Panc1 (cell line): Measurements from ENCODE around the gene SUN1. TPM values are rescaled to one million over a fixed set of nuclear protein-coding genes. Genes with fewer than 3 reads are reported as not detected.
"Not testable (repeated sequence)": the region's sequence is repeated elsewhere in the genome, so short reads cannot be mapped to it uniquely, and the experiment has no call there.

ENCODE experiments used
- ATAC-seq: fragments of 200-7000 bp; cut with Tn5 transposase; 2 replicates; pipeline ENCODE4 v1.9.1; 2020; ENCODE audit warnings: mild to moderate bottlenecking, moderate library complexity
- BruUV-seq: library from RNA; stranded (reverse); fragments of 400-500 nt; replicated peaks from 2 replicates; lab custom pipeline; 2021; lab: Mats Ljungman, UMichigan
- CTCF ChIA-PET: fragments of 300-600 bp; sonication (Branson Sonifier 250); formaldehyde crosslinking; loops from one replicate; lab custom pipeline; 2022; ENCODE audit warnings: antibody characterized with exemption; lab: Charles Lee
- POLR2A ChIA-PET: fragments of 300-600 bp; sonication (Branson Sonifier 250); formaldehyde crosslinking; loops from one replicate; lab custom pipeline; 2022; ENCODE audit warnings: antibody characterized with exemption; lab: Charles Lee
- DNase-seq: peaks from one replicate; pipeline ENCODE4 v3.0.0-alpha.2; 2010; ENCODE audit warnings: low read depth, low spot score
- H3K27ac ChIP-seq: 2 replicates; pipeline ENCODE4 v1.5.1; 2011; ENCODE audit warnings: mild to moderate bottlenecking, low read length, inconsistent platforms
- H3K27me3 ChIP-seq: fragments of 200-500 bp; sonication (Bioruptor generic); 2 replicates; pipeline ENCODE4 v1.6.0; 2014; ENCODE audit warnings: low read length, inconsistent platforms; ENCODE audit not compliant: control insufficient read depth, insufficient read depth
- H3K36me3 ChIP-seq: fragments of 200-500 bp; sonication (Bioruptor generic); 2 replicates; pipeline ENCODE4 v1.5.1; 2014; ENCODE audit warnings: inconsistent platforms, mild to moderate bottlenecking, low read length, moderate library complexity; ENCODE audit not compliant: control insufficient read depth, insufficient read depth
- H3K4me1 ChIP-seq: 2 replicates; pipeline ENCODE4 v1.5.1; 2011; ENCODE audit warnings: inconsistent platforms, mild to moderate bottlenecking, low read length, moderate library complexity; ENCODE audit not compliant: control insufficient read depth, insufficient read depth
- H3K4me3 ChIP-seq, 2 experiments: 2 replicates each; pipeline ENCODE4 v1.5.1; 2011 to 2012; ENCODE audit warnings: low read depth in 2 of 2, low read length in 2 of 2, mild to moderate bottlenecking in 2 of 2, inconsistent platforms in 1 of 2, moderate library complexity in 1 of 2
- H3K9me3 ChIP-seq: fragments of 200-500 bp; sonication (Bioruptor generic); 2 replicates; pipeline ENCODE4 v1.5.1; 2014; ENCODE audit warnings: low read depth, mild to moderate bottlenecking, inconsistent platforms, low read length, moderate library complexity; ENCODE audit not compliant: control insufficient read depth, insufficient read depth
- POLR2AphosphoS5 ChIP-seq: IDR thresholded peaks from 2 replicates; pipeline ENCODE4 v1.6.1; 2012; ENCODE audit warnings: mild to moderate bottlenecking, low read depth, low read length, moderate library complexity
- SIN3A ChIP-seq: IDR thresholded peaks from 2 replicates; pipeline ENCODE4 v1.6.1; 2012; ENCODE audit warnings: low read depth, mild to moderate bottlenecking, low read length, moderate library complexity, borderline replicate concordance; ENCODE audit not compliant: insufficient read depth
- TCF7L2 ChIP-seq: IDR thresholded peaks from 2 replicates; pipeline ENCODE4 v1.6.1; 2011; ENCODE audit warnings: mild to moderate bottlenecking, low read depth, low read length, inconsistent platforms
- in situ Hi-C: cut with HindIII; loops from 2 replicates; pipeline ENCODE4 v1.10.0; 2016; ENCODE audit warnings: low sequenced_read_pairs, low pct_unique_long_range_greater_than_20kb
- intact Hi-C: fragments of 100-400 bp; cut with micrococcal nuclease; formaldehyde crosslinking; loops from one replicate; pipeline ENCODE4 v1.10.0; 2022; ENCODE audit not compliant: unreplicated experiment
- total RNA-seq: library from RNA; stranded (reverse); gene quantifications from one replicate; pipeline ENCODE4 v1.2.1, GENCODE V29; 2021; ENCODE audit not compliant: unreplicated experiment
- TF ChIP-seq, protein P1 (sequence below), 2 experiments: IDR thresholded peaks; 2 replicates each; pipeline ENCODE4 v1.6.1; 2011 to 2012; ENCODE audit warnings: low read depth in 2 of 2, control low read depth in 1 of 2, low read length in 1 of 2, mild to moderate bottlenecking in 1 of 2, moderate library complexity in 1 of 2; ENCODE audit not compliant: insufficient read depth in 1 of 2
- TF ChIP-seq, protein P2 (sequence below): fragments of 450-650 bp; IDR thresholded peaks from 2 replicates; pipeline ENCODE4 v1.5.1; 2017; ENCODE audit warnings: mild to moderate bottlenecking

SUN1 gene
- total RNA-seq, 1 experiment from 2014 or later, result 244 TPM

DNA sequence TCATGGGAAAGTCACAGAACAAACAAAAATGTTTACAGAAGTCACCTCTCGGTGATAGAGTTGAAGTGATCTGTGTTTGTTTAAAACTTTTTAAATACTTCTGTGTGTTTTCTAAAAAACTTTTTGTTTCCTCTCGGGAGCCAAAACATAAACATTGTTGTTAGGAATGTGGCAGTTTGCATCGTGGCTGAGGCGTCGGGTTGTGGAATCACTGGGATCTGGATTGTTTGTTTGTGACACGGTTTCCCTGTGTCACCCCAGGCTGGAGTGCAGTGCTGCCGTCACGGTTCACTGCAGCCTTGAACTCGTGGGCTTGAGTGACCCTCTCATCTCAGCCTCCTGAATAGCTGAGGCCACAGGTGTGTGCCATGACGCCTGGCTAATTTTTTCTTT is 29.0 kb upstream of the SUN1 start:
- in situ Hi-C loops (no loop called here), intact Hi-C loops (no loop called here)
- CTCF ChIA-PET, result no interaction called here

DNA sequence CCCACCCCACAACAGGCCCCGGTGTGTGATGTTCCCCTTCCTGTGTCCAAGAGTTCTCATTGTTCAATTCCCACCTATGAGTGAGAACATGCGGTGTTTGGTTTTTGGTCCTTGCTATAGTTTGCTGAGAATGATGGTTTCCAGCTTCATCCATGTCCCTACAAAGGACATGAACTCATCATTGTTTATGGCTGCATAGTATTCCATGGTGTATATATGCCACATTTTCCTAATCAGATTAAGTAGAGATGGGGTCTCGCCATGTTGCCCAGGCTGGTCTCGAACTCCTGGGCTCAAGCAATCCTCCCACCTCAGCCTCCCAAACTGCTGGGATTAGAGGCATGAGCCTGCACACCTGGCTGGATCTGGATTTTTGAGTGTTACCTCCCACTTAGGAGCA is 28.5 kb upstream of the SUN1 start:
- POLR2A ChIA-PET, ATAC-seq, H3K27me3 ChIP-seq, BruUV-seq, H3K4me1 ChIP-seq, intact Hi-C loops, H3K36me3 ChIP-seq, H3K4me3 ChIP-seq, CTCF ChIA-PET, DNase-seq, H3K9me3 ChIP-seq, in situ Hi-C loops, H3K27ac ChIP-seq: not testable (repeated sequence)

More for the DNA sequence above, 29.0 kb upstream of the SUN1 start:
- no peak for TF ChIP-seq SIN3A
- TF ChIP-seq TCF7L2, result no peak
- Histone ChIP-seq H3K4me1 (no peaks in the 10 kb centered on the region), H3K27ac (no peak overlapping the region), H3K36me3 (no peaks in the 10 kb centered on the region), H3K4me3 (no peak overlapping the region), H3K27me3 (no peaks in the 10 kb centered on the region), H3K9me3 (no peaks in the 10 kb centered on the region)
- ATAC-seq (no peak), DNase-seq (no peak)
- POLR2A ChIA-PET, result no interaction called here
- BruUV-seq, result no TSS peak

DNA sequence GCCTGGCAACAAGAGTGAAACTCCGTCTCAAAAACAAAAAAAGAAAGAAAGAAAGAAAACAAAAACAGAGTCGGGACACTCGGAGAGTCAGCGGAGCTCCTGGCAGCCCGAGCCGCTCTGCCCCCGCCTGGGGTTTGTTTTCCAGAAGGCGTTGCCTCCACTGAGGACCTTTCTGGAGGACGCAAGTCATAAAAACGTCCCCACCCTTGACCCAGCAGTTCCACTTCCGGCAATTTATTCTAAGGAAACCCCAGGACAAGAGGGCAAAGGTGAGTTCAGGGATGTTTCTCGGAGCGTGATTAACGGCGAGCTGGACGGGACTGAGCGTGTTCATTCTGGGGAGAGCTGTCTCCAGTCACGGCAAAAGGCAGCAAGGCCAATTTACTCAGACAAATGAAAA is 27.0 kb upstream of the SUN1 start:
- Histone ChIP-seq H3K36me3 (no peaks in the 10 kb centered on the region), H3K9me3 (no peaks in the 10 kb centered on the region), H3K4me3 (no peak overlapping the region), H3K27ac (no peak overlapping the region), H3K4me1 (no peaks in the 10 kb centered on the region), H3K27me3 (no peaks in the 10 kb centered on the region)
- ATAC-seq (no peak), DNase-seq (no peak)
- TF ChIP-seq POLR2AphosphoS5 (no peak), TCF7L2 (no peak), SIN3A (no peak)
- TF ChIP-seq, protein P1, sequence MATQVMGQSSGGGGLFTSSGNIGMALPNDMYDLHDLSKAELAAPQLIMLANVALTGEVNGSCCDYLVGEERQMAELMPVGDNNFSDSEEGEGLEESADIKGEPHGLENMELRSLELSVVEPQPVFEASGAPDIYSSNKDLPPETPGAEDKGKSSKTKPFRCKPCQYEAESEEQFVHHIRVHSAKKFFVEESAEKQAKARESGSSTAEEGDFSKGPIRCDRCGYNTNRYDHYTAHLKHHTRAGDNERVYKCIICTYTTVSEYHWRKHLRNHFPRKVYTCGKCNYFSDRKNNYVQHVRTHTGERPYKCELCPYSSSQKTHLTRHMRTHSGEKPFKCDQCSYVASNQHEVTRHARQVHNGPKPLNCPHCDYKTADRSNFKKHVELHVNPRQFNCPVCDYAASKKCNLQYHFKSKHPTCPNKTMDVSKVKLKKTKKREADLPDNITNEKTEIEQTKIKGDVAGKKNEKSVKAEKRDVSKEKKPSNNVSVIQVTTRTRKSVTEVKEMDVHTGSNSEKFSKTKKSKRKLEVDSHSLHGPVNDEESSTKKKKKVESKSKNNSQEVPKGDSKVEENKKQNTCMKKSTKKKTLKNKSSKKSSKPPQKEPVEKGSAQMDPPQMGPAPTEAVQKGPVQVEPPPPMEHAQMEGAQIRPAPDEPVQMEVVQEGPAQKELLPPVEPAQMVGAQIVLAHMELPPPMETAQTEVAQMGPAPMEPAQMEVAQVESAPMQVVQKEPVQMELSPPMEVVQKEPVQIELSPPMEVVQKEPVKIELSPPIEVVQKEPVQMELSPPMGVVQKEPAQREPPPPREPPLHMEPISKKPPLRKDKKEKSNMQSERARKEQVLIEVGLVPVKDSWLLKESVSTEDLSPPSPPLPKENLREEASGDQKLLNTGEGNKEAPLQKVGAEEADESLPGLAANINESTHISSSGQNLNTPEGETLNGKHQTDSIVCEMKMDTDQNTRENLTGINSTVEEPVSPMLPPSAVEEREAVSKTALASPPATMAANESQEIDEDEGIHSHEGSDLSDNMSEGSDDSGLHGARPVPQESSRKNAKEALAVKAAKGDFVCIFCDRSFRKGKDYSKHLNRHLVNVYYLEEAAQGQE (IDR thresholded peaks at IDR 0.05; ENCODE audit: insufficient read depth in 1 of 2, low read depth in 2 of 2, low read length in 1 of 2), result no peak
- TF ChIP-seq, protein P2, sequence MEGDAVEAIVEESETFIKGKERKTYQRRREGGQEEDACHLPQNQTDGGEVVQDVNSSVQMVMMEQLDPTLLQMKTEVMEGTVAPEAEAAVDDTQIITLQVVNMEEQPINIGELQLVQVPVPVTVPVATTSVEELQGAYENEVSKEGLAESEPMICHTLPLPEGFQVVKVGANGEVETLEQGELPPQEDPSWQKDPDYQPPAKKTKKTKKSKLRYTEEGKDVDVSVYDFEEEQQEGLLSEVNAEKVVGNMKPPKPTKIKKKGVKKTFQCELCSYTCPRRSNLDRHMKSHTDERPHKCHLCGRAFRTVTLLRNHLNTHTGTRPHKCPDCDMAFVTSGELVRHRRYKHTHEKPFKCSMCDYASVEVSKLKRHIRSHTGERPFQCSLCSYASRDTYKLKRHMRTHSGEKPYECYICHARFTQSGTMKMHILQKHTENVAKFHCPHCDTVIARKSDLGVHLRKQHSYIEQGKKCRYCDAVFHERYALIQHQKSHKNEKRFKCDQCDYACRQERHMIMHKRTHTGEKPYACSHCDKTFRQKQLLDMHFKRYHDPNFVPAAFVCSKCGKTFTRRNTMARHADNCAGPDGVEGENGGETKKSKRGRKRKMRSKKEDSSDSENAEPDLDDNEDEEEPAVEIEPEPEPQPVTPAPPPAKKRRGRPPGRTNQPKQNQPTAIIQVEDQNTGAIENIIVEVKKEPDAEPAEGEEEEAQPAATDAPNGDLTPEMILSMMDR, result no peak
- intact Hi-C loops, result no loop called here
- in situ Hi-C loops, result no loop called here
- ChIA-PET CTCF (interaction anchor here (0.6 kb wide), 1 partner anchor 1315 kb away, joined by 4 read pairs; no protein-coding TSS in a partner anchor), POLR2A (interaction anchor here (0.6 kb wide), 1 partner anchor 393 kb away, joined by 3 read pairs; no protein-coding TSS in a partner anchor)
- no TSS peak for BruUV-seq
